Pancreas (tissue), 10 donors: ENCODE measurements around the gene NUBPL. TPM values are rescaled to one million over a fixed set of nuclear protein-coding genes. Genes with fewer than 3 reads are reported as not detected.

Experiments used
- ATAC-seq, 4 donors: fragments of 200-7000 bp; cut with Tn5 transposase; one replicate each; pipeline versions ENCODE4 v1.8.0 to v1.9.1; 2020; ENCODE audit warnings: mild to moderate bottlenecking in 4 of 4, moderate library complexity in 4 of 4
- DNase-seq, 6 donors: peaks; one replicate each; pipeline ENCODE4 v3.0.0-alpha.2; 2020
- FAIRE-seq: peaks from 2 replicates; lab custom pipeline; 2012; peaks lifted over from hg19 to GRCh38; lab: Jason Lieb, UNC
- H3K27ac ChIP-seq, 4 donors: fragments of 200-600 bp; sonication (generic); 1 replicate in 3 of 4; 2 replicates in 1 of 4; pipeline versions ENCODE4 v1.5.0 to v1.8.0; 2020
- H3K27me3 ChIP-seq, 4 donors: fragments of 200-600 bp; one replicate each; pipeline ENCODE4 v1.8.0; 2021
- H3K36me3 ChIP-seq, 3 donors: fragments of 200-600 bp; sonication (generic) in 1 of 3; one replicate each; pipeline versions ENCODE4 v1.5.0 to v1.8.0; 2020 to 2021
- H3K4me1 ChIP-seq, 3 donors: fragments of 200-600 bp; one replicate each; pipeline ENCODE4 v1.8.0; 2021
- H3K4me3 ChIP-seq, 4 donors: fragments of 200-600 bp; sonication (generic) in 2 of 4; one replicate each; pipeline versions ENCODE4 v1.5.0 to v1.8.0; 2020 to 2021
- H3K9me3 ChIP-seq, 4 donors: fragments of 200-600 bp; one replicate each; pipeline ENCODE4 v1.8.0; 2021
- CTCF ChIP-seq, 4 donors: fragments of 200-600 bp; sonication (generic) in 3 of 4; IDR thresholded peaks; one replicate each; pipeline versions ENCODE4 v1.5.0 to v1.8.0; 2021; ENCODE audit warnings: antibody characterized with exemption in 4 of 4
- WGBS, 2 donors: extraction: QIAGEN DNeasy Blood & Tissue Kit; methylation state at CpG; one replicate each; pipeline ENCODE4 v1.1.7; 2013; 5-methylcytosine and 5-hydroxymethylcytosine counted together
- intact Hi-C, 3 donors: fragments of 100-400 bp; cut with DNase I; formaldehyde crosslinking; loops; one replicate each; pipeline versions ENCODE4 v1.11.1 to v1.14.2; 2022
- polyA plus RNA-seq, 2 donors: library from polyadenylated mRNA; stranded (reverse); fragments of 200-250 nt; gene quantifications; one replicate each; pipeline ENCODE4 v1.2.3, GENCODE V29; 2013
- total RNA-seq, 6 donors: library from RNA; stranded (reverse); fragmentation: NEBNext Ultra II Directional in 4 of 6; extraction: Animal tissue kit (Norgen Biotek cat#: 25700) in 4 of 6; gene quantifications; one replicate each; pipeline versions ENCODE4 v1.2.1 to v1.2.4, GENCODE V29; 2021 to 2023
- donor health status: healthy with polysubstance abuse.
- donor health status: DM: no; HTN: no; CAD: no; lungs with moderate emphysema.
- donor health status: DM: no; HTN: no; CAD: no.
- donor health status: control.
- donor health status: control.
- donor health status: Bipolar disorder and iron deficiency.
- donor health status: DM: yes; HTN: yes; CAD: no.
- donor health status: DM: no; HTN: no; CAD: no.
- donor health status: DM: no; HTN: no; CAD: no.
- donor health status: DM: yes; HTN: yes; CAD: no.

The NUBPL gene
- total and polyA plus RNA-seq, 8 donors, result 2.1 to 7.0 (median 4.9) TPM

GRCh38 chr14:31716208-31716607 is 155.0 kb downstream of the NUBPL start:
- Histone ChIP-seq H3K9me3 (no peaks in the 10 kb centered on the region), H3K36me3 (no peaks in the 10 kb centered on the region), H3K27me3 (no peaks in the 10 kb centered on the region), H3K27ac (no peak overlapping the region), H3K4me3 (no peak overlapping the region), H3K4me1 (peaks cover 0 to 11% (median 8%) of the 10 kb centered on the region in 3 donors)
- no peak for FAIRE-seq
- intact Hi-C loops, result no loop called here
- no peak for DNase-seq
- ATAC-seq, result no peak
- TF ChIP-seq CTCF (IDR thresholded peaks at IDR 0.05), result no peak

DNA sequence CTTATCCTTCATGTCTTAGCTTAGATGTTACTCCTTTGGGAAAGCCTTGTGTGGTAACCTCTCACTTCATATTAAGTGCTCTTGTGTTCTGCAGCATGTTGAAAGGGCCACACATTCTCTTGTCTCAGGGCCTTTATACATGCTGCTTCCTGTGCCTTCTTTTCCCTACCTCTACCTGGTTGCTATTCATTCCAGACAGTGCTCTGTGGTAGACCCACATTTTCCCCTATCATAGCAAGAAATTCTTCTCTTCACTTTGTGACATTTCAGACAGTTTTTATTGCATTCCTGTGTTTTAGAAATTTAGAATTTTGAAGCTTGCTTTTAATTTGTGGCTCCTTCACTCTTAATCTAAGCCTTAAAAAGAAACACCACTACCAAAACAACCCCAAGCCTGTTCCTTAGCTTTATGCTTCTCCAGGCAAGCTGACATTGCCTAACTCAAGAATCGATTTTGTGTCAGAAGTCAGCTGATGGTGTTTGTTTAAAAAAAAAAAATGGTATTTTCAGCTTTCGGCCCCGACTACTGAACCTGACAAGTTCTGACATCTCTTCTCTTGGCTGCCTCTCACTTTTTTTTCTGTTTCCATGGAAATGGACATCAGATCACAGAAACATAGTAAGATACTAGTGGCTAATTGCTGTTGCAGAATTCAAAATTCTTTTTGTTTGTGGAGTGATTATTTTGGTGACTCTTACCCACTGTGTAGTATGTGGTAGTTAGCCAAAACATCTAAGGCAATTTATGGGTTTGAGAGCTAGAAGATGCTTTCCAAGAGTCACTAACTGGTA is 156.3 kb downstream of the NUBPL start:
- peaks cover 0 to 11% (median 8%) of the 10 kb centered on the region in 3 donors for H3K4me1 ChIP-seq
- peak in 2 of 6 donors; percentile 20 to 30 for DNase-seq
- FAIRE-seq, result no peak
- H3K27me3 ChIP-seq, result no peaks in the 10 kb centered on the region
- H3K4me3 ChIP-seq, result no peak overlapping the region
- no peak overlapping the region for H3K27ac ChIP-seq
- peak; percentile 91 to 98 (median 94) for ATAC-seq
- no peaks in the 10 kb centered on the region for H3K36me3 ChIP-seq
- no peak for TF ChIP-seq CTCF (IDR thresholded peaks at IDR 0.05)
- intact Hi-C loops, result no loop called here
- H3K9me3 ChIP-seq, result no peaks in the 10 kb centered on the region
- WGBS, 2 donors, result 7 to 12% methylated on average over 3 of the region's 3 CpGs

GRCh38 chr14:31718585-31718984 is 157.4 kb downstream of the NUBPL start:
- 90 to 93% methylated on average over 3 of the region's 3 CpGs for WGBS, 2 donors
- Histone ChIP-seq H3K4me1 (peaks cover 0 to 11% (median 8%) of the 10 kb centered on the region in 3 donors), H3K27me3 (no peaks in the 10 kb centered on the region), H3K4me3 (no peak overlapping the region), H3K9me3 (no peaks in the 10 kb centered on the region), H3K36me3 (no peaks in the 10 kb centered on the region), H3K27ac (no peak overlapping the region)
- DNase-seq (no peak), ATAC-seq (no peak), FAIRE-seq (no peak)
- intact Hi-C loops, result no loop called here
- TF ChIP-seq CTCF (IDR thresholded peaks at IDR 0.05), result no peak

DNA sequence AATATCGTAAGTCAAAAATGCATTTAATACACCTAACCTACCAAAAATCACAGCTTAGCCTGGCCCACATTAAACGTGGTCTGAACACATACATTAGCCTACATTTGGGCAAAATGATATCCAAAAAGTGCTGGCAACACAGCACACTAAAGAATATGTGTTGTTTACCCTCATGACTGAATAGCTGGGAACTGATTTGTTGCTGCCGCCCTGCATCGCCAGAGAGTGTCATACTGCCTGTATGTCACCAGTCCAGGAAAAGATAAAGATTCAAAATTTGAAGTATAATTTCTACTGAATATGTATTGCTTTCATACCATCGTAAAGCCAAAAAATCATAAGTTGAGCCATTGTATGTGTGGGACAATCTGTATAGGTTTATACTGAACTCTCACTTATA is 157.8 kb downstream of the NUBPL start:
- FAIRE-seq, result no peak
- intact Hi-C loops, result no loop called here

More for the DNA sequence above, 157.8 kb downstream of the NUBPL start:
- Histone ChIP-seq H3K9me3 (no peaks in the 10 kb centered on the region), H3K4me3 (no peak overlapping the region), H3K36me3 (no peaks in the 10 kb centered on the region), H3K27ac (no peak overlapping the region), H3K27me3 (no peaks in the 10 kb centered on the region), H3K4me1 (peaks cover 0 to 11% (median 8%) of the 10 kb centered on the region in 3 donors)
- 96 to 97% methylated on average over 5 of the region's 5 CpGs for WGBS, 2 donors
- no peak for DNase-seq
- ATAC-seq, result no peak
- no peak for TF ChIP-seq CTCF (IDR thresholded peaks at IDR 0.05)
